DMS153 treated with DMSO at 0.1 percent for 48 hours (cell line): ENCODE measurements around the gene PAM16.

ENCODE experiments used
- DNase-seq: peaks from one replicate; lab custom pipeline; 2025; ENCODE audit not compliant: unreplicated experiment; lab: John Stamatoyannopoulos, UW

PAM16 gene

DNA sequence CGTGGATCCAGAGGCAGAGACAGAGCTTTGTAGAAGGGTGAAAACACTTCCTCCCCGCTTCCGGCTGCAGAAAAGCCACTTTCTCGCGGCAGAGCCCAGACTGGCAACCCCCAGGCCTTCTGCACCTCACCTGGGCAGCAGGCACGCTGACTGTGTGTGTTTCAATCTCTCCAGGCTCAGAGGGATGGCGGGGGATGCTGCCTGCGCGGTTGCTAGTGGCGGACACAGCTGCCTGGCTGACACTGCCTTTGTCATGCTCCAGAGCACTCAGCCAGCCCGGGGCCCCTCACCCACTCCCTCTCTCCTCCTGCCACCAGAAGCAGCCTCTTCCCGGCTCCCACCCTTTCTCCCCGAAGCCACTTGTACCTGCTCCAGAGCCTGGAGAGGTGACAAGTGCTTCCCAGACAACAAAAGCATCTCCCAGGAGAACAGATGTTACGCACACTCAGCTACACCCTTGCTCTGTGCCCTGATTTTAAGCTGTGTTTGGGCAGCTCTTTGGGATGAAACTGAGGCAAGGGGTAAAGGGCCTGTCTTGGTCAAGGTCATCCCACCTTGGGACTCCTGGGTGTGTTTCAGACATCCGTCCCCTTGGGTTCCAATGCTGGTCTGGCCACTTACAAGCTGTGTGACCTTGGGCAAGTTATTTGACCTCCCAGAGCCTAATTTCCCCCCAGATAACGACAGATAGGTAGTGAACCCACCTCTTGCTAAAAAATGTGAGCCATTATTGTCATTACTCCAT lies 44.5 kb downstream of the PAM16 start:
- peak; percentile 23 for DNase-seq

DNA sequence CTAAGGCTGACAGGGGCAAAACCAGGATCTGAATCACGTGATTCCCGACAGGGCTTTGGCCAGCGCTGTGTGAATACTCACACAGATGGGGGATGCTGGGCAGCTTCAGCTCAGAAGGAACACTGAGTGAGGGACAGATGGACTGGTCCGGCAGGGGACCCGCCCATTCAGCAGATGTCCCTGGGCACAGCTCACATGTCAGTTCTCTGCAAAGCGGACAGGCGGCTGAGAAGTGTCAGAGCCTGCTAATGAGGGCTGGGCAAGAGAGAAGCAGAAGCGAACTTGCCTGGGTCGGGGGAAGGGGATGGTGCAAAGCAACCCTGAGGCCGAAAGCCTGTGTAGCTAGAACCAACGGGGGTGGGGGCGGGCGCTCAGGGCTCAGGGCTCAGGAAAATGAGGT lies 47.1 kb downstream of the PAM16 start:
- no peak for DNase-seq

DNA sequence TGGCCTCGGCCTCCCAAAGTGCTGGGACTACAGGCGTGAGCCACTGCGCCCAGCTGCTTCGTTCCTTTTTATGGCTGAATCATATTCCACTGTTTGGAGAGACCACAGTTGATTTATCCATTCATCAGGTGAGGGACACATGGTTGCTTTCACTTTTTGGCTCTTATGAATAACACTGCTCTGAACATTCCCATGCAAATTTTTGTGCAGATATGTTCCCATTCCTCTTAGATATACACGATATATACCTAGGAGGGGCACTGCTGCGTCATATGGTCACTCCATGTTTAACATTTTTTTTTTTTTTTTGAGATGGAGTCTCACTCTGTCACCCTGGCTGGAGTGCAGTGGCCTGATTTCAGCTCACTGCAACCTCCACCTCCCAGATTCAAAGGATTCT lies 49.2 kb downstream of the PAM16 start:
- DNase-seq: no peak

DNA sequence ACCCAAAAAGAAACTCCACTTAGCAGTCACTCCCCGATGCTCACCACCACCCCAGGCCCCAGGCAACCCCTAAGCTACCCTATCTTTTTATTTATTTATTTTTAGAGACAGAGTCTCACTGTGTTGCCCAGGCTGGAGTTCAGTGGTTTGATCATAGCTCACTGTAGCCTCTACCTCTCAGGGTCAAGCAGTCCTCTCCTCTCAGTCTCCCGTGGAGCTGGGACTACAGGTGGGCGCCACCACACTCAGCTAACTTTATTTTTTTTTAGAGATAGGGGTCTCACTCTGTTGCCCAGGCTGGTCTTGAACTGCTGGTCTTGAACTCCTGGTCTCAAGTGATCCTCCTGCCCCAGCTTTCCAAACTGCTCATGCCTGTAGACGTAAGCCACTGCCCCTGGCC lies 49.9 kb downstream of the PAM16 start:
- no peak for DNase-seq

DNA sequence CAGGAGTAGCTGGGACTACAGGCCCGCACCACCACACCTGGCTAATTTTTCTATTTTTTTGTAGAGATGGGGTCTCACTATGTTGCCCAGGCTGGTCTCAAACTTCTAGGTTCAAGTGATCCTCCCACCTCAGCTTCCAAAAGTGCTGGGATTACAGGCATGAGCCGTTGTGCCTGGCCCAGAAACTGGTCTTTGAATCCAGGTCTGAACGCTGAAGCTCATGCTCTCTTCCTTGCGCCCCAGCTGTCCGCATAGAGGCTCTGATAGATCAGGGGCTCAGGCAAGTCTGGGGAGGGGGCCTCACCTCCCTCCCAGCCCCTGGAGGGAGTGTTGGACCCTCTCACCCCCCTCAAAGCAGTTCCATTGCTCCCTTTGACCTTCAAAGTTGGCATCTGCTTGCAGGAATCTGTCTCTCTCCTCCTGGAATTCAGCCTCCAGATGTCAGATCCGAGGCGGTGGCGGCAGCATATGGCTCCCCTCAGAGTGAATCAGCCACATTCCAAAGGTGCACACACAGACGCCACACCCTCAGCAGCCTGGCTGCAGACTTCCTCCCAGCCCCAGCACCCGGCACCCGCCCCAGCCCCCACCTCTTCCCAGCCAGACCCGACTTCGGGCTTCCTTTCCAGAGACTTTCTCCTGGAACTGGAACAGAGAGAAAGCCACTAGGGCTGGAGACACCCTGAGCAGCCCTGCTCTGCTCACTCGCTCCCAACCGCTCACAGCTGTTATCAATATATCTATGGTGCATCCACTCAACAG lies 52.2 kb downstream of the PAM16 start:
- no peak for DNase-seq

DNA sequence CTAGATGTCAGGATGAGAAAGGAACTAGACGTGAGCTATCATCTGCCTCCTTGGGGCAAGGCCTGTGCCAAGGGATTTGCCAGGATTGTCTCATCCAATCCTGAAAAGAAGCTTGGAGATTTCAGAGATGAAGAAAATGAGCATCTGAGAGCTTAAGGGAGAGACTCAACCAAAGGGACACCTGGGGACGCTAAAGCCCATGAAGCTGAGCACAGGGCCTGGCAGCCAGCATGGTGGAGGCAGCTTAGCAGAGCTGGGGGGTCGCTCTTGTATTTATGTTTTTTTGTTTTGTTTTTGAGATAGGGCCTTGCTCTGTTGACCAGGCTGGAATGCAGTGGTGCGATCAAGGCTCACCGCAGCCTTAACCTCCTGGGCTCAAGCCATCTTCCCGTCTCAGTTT lies 53.6 kb downstream of the PAM16 start:
- DNase-seq: no peak

DNA sequence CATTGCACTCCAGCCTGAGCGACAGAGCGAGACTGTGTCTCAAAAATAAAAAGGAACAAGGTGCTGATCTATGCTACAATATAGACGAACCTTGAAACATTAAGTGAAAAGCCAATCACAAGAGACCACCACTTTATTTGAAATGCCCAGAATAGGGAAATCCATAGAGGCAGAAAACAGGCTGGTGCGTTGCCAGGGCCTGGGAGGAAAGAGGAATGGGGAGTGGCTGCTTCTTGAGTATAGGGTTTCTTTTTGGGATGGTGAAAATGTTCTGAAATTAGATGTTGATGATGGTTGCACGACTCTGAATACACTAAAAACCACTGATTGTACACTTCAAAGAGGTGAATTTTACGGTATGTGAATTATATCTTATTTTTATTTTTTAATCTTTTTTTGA lies 55.5 kb downstream of the PAM16 start:
- no peak for DNase-seq

DNA sequence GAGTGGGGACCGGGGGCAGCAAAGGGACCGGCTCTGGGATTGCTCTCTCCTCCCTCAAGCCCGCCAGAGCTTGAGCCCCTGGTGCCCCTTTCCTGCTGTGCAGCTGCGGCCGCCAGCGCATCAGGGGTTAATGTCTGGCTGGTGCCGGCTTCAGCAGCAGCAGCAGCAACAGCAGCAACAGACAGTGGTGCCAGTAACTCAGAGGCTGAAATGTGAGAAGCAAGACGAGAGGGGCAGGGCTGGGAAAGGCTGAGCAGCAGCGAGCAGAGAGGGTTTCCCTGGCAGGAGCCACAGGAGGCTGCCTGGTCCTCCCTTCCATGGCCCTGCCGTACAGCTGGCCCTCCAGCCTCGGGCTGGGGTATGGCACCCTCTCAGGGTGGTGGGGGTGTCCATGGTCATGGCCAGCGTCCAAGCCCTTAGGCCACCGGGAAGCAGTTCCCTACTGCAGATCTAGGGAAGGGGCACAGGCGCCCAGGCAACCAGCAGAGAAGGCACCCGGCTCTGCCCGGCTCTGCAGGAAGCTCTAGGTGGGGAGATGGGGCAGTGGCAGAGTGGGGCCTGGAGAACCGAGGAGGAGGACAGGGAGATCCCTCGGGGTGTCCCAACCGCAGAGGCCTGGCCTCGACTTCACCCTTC lies 57.2 kb downstream of the PAM16 start:
- DNase-seq: peak; percentile 72

DNA sequence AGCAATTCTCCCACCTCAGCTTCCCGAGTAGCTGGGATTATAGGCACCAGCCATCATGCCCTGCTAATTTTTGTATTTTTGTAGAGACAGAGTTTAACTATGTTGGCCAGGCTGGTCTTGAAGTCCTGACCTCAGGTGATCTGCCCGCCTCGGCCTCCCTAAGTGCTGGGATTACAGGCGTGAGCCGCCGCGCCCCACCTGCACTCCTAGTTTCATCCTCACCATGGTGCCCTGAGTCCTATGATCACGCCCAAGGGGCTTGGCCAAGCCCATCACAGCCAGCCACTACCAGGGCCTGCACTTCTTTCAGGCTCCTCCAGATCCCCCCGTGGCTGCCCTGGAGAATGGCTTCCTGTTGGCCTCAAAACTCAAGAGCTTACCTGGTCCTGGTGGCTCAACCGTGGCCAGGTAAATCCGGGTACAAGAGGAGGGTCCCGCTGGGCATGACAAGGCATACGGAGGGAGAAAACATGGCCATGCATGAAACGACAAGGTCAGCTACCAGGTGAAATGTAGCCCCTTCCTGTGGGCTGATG lies 57.9 kb downstream of the PAM16 start:
- DNase-seq: no peak

DNA sequence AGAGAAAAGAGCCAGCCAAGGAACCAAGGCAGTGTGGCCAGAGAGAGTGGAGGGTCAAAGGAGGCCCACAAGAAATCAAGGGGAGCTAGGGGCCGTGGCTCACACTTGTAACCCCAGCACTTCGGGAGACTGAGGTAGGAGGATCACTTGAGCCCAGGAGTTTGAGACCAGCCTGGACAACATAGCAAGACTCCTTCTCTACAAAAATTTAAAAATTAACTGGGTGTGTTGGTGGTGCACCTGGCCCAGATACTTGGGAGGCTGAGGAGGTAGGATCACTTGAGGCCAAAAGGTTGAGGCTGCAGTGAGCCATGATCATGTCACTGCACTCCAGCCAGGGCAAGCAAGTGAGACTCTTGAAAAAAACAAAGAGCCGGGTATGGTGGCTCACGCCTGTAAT lies 59.4 kb downstream of the PAM16 start:
- DNase-seq: no peak
